Embryonic facial prominence (tissue), 1 donor: ENCODE results near the gene TPGS1.

Experiments used
- DNase-seq: peaks from one replicate; pipeline ENCODE4 v3.0.0-alpha.2; 2016; ENCODE audit errors: extremely low spot score

TPGS1 gene

GRCh38 chr19:518598-519231 is 11.4 kb downstream of the TPGS1 start:
- DNase-seq, result no peak

GRCh38 chr19:519449-519865 is 12.2 kb downstream of the TPGS1 start:
- DNase-seq, result no peak

GRCh38 chr19:522726-523125 is 15.4 kb downstream of the TPGS1 start:
- DNase-seq, result no peak

- no peak for DNase-seq
Observed at GRCh38 chr19:524062-524674, 16.9 kb downstream of the TPGS1 start.

GRCh38 chr19:525029-525428 is 17.7 kb downstream of the TPGS1 start:
- no peak for DNase-seq

GRCh38 chr19:525857-526419 is 18.6 kb downstream of the TPGS1 start:
- no peak for DNase-seq

GRCh38 chr19:530134-531008 is 23.1 kb downstream of the TPGS1 start:
- DNase-seq, result no peak

GRCh38 chr19:531009-531752 is 23.9 kb downstream of the TPGS1 start:
- DNase-seq, result peak; percentile 82

- DNase-seq, result no peak
Observed at GRCh38 chr19:531753-532560, 24.7 kb downstream of the TPGS1 start, which contains the start of gene CDC34. CDC34 (plus strand) TSS chr19:531760; CDS start chr19:531932, 172 bp downstream.

GRCh38 chr19:532561-533363 is 25.5 kb downstream of the TPGS1 start:
- no peak for DNase-seq

GRCh38 chr19:533364-534058 is 26.2 kb downstream of the TPGS1 start:
- DNase-seq, result no peak

GRCh38 chr19:534088-534487 is 26.8 kb downstream of the TPGS1 start:
- DNase-seq, result no peak

GRCh38 chr19:535017-535835 is 27.9 kb downstream of the TPGS1 start:
- no peak for DNase-seq

GRCh38 chr19:536031-536880 is 29.0 kb downstream of the TPGS1 start:
- DNase-seq, result no peak

GRCh38 chr19:536881-537404 is 29.6 kb downstream of the TPGS1 start:
- no peak for DNase-seq

- no peak for DNase-seq
Observed at GRCh38 chr19:538641-539428, 31.5 kb downstream of the TPGS1 start.
